ENCODE measurements around the gene KHSRP.

Gene KHSRP

GRCh38 chr19:6392221-6393073 lies 32.2 kb downstream of the KHSRP start:
- DNase-seq (ENCODE audit: low spot score) = no peak

- DNase-seq (ENCODE audit: low spot score) = no peak
These were observed 37.2 kb downstream of the KHSRP start for GRCh38 chr19:6387372-6387771.

GRCh38 chr19:6384381-6384780 lies 40.2 kb downstream of the KHSRP start:
- no peak for DNase-seq (ENCODE audit: low spot score)

GRCh38 chr19:6383188-6383587 lies 41.4 kb downstream of the KHSRP start:
- no peak for DNase-seq (ENCODE audit: low spot score)

GRCh38 chr19:6381030-6381750 lies 43.4 kb downstream of the KHSRP start:
- no peak for DNase-seq (ENCODE audit: low spot score)

GRCh38 chr19:6379744-6380143 lies 44.9 kb downstream of the KHSRP start:
- DNase-seq (ENCODE audit: low spot score) = no peak

- no peak for DNase-seq (ENCODE audit: low spot score)
These were observed 46.1 kb downstream of the KHSRP start for GRCh38 chr19:6378486-6378885.

GRCh38 chr19:6378041-6378440 lies 46.6 kb downstream of the KHSRP start:
- DNase-seq (ENCODE audit: low spot score) = no peak

- no peak for DNase-seq (ENCODE audit: low spot score)
These were observed 48.0 kb downstream of the KHSRP start for GRCh38 chr19:6376512-6377190.

- no peak for DNase-seq (ENCODE audit: low spot score)
These were observed 49.1 kb downstream of the KHSRP start, which contains the start of gene PSPN for GRCh38 chr19:6375411-6376010. TSS of gene PSPN (minus strand) at chr19:6375933. CDS start at chr19:6375849, 84 bp downstream.

- no peak for DNase-seq (ENCODE audit: low spot score)
These were observed 49.8 kb downstream of the KHSRP start for GRCh38 chr19:6374711-6375410.

GRCh38 chr19:6374161-6374709 lies 50.4 kb downstream of the KHSRP start:
- DNase-seq (ENCODE audit: low spot score) = no peak

GRCh38 chr19:6373813-6374108 lies 50.9 kb downstream of the KHSRP start:
- DNase-seq (ENCODE audit: low spot score) = no peak

GRCh38 chr19:6373096-6373812 lies 51.4 kb downstream of the KHSRP start:
- DNase-seq (ENCODE audit: low spot score) = peak; percentile 97

- peak; percentile 100 for DNase-seq (ENCODE audit: low spot score)
These were observed 52.0 kb downstream of the KHSRP start, which contains the start of gene ALKBH7 for GRCh38 chr19:6372594-6373095. TSS of gene ALKBH7 (plus strand) at chr19:6372794. CDS start at chr19:6372821, 27 bp downstream.

GRCh38 chr19:6364353-6364752 lies 60.3 kb downstream of the KHSRP start:
- no peak for DNase-seq (ENCODE audit: low spot score)
